LHCN-M2 (cell line): ENCODE measurements around the gene PIP5KL1. TPM values are rescaled to one million over a fixed set of nuclear protein-coding genes. Genes with fewer than 3 reads are reported as not detected.
A peak's percentile ranks its signal among the peaks of the same experiment; 100 is the strongest.

Source experiments
- DNase-seq: peaks from one replicate; pipeline ENCODE4 v3.0.0-alpha.2; 2012; ENCODE audit warnings: low read depth
- total RNA-seq: library from RNA; depleted of rRNA; stranded (reverse); fragments of >200 nt; gene quantifications from 2 replicates; pipeline ENCODE4 v1.2.3, GENCODE V29; 2014; rRNA removed

PIP5KL1 gene
- total RNA-seq, 1 experiment from 2014 or later = 2.6 TPM

DNA sequence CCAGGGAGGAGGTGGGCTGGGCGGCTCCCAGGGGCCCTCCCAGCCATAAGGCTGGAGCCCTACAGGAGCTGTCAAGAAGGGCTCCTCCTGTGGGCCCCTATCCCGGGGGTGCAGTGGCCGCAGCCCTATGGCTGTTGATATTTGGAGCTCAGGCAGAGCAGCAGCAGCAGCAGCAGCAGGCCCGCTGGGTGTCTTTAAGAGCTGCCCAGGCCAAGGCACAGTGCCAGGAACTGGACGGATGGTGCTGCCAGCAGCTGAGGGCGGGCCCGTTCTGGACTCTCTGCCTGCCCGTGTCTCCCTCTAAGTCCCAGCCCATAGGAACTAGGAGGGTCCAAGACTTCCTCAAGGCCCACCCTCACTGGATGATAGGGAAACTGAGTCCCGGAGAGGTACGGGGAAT, 56.7 kb downstream of the PIP5KL1 start:
- DNase-seq = peak; percentile 45

GRCh38 chr9:127873223-127873691, 57.3 kb downstream of the PIP5KL1 start:
- DNase-seq = no peak

DNA sequence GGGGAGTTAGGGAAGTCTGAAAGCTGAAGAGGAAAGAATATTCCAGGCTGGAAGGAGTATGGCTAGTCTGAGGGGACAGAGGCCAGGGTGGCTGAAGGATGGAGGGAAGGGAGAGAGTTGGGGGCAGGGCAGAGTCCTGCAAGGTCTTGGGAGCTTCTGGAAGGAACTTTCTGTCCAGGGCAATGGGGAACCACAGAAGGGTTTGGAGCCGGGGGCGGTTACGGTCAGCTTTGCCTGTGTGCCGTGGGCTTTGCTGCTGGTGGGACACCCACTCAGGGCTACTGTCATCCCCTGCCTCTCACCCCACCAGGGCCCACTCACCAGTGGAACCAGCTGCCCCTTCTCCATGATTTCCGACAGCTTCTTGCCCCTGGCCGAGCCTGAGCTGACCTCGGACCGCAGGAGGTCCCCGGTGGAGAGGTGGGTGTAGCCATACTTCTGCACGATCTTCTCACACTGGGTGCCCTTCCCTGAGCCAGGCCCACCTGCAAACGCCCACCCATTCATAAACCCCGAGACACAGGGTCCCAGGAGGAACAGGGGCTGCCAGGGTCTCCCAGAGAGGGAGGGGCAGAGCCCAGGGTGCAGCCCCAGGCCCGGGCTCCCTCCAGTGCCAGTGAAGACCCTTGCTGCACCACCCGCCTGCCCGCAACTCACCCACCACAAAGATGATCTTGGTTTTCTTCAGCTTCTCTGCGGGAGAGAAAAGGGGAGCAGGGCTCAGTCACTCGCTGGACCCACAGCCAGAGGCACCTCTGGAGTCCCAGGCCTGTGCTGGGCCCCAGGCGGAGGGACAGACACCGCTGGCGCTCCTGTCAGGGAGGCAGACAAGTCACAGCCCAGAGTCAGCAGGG, 58.0 kb downstream of the PIP5KL1 start:
- no peak for DNase-seq

- DNase-seq = no peak
Measured at GRCh38 chr9:127871531-127871930, 59.0 kb downstream of the PIP5KL1 start.

- DNase-seq = no peak
Measured at GRCh38 chr9:127870887-127871286, 59.7 kb downstream of the PIP5KL1 start.

Other genes starting within 250 kb of the PIP5KL1 start
- gene CFAP157, start 223.8 kb downstream of the PIP5KL1 start, total RNA-seq = not detected in 2 replicates
- 23.9 and 28.8 TPM in 2 replicates for gene PTRH1, start 215.1 kb downstream of the PIP5KL1 start, total RNA-seq
- not detected in 2 replicates for gene TTC16, start 214.7 kb downstream of the PIP5KL1 start, total RNA-seq
- 10.4 and 10.5 TPM in 2 replicates for gene TOR2A, start 195.5 kb downstream of the PIP5KL1 start, total RNA-seq
- gene SH2D3C, start 152.1 kb downstream of the PIP5KL1 start, total RNA-seq = not detected in 2 replicates
- 36.6 and 37.0 TPM in 2 replicates for gene CDK9, start 144.7 kb downstream of the PIP5KL1 start, total RNA-seq
- 94.1 and 104 TPM in 2 replicates for gene FPGS, start 127.9 kb downstream of the PIP5KL1 start, total RNA-seq
- 47.5 and 48.3 TPM in 2 replicates for gene ENG, start 76.1 kb downstream of the PIP5KL1 start, total RNA-seq
- 75.1 and 85.0 TPM in 2 replicates for gene AK1, start 53.1 kb downstream of the PIP5KL1 start, total RNA-seq
- gene ST6GALNAC6, start 31.2 kb downstream of the PIP5KL1 start, total RNA-seq = 105 and 110 TPM in 2 replicates
- gene ST6GALNAC4, start 13.7 kb downstream of the PIP5KL1 start, total RNA-seq = 41.6 and 50.9 TPM in 2 replicates
- gene DPM2, start 7.1 kb upstream of the PIP5KL1 start, total RNA-seq = 29.0 and 29.5 TPM in 2 replicates
- gene EEIG1, start 50.2 kb upstream of the PIP5KL1 start, total RNA-seq = 4.8 and 12.2 TPM in 2 replicates
- 13.5 and 14.0 TPM in 2 replicates for gene NAIF1, start 136.5 kb upstream of the PIP5KL1 start, total RNA-seq
- gene SLC25A25, start 137.5 kb upstream of the PIP5KL1 start, total RNA-seq = 24.9 and 25.2 TPM in 2 replicates
- 60.7 and 62.8 TPM in 2 replicates for gene PTGES2, start 197.0 kb upstream of the PIP5KL1 start, total RNA-seq
- gene LCN2, start 218.7 kb upstream of the PIP5KL1 start, total RNA-seq = not detected in 2 replicates
- 180 and 197 TPM in 2 replicates for gene BBLN, start 229.5 kb upstream of the PIP5KL1 start, total RNA-seq